AG10803 (cell line): Measurements from ENCODE around the gene FAIM.

Experiments used
- DNase-seq: peaks from one replicate; pipeline ENCODE4 v3.0.0; 2010; ENCODE audit warnings: low read depth
- H3K4me3 ChIP-seq: 2 replicates; pipeline ENCODE4 v1.5.1; 2011; ENCODE audit warnings: mild to moderate bottlenecking, low read length, control low read depth
- CTCF ChIP-seq: conservative IDR thresholded peaks from 2 replicates; pipeline ENCODE4 v1.5.1; 2011; ENCODE audit warnings: mild to moderate bottlenecking, low read length, control low read depth, inconsistent platforms

Gene FAIM

GRCh38 chr3:138642226-138642926, 33.8 kb downstream of the FAIM start:
- no peak for DNase-seq
- no peak for TF ChIP-seq CTCF
- H3K4me3 ChIP-seq: no peak overlapping the region

GRCh38 chr3:138642927-138643253, 34.3 kb downstream of the FAIM start:
- no peak for TF ChIP-seq CTCF
- H3K4me3 ChIP-seq: no peak overlapping the region
- no peak for DNase-seq

GRCh38 chr3:138646008-138646407, 37.4 kb downstream of the FAIM start:
- TF ChIP-seq CTCF: no peak
- no peak for DNase-seq
- no peak overlapping the region for H3K4me3 ChIP-seq

GRCh38 chr3:138646513-138646912, 37.9 kb downstream of the FAIM start:
- TF ChIP-seq CTCF: no peak
- H3K4me3 ChIP-seq: no peak overlapping the region
- no peak for DNase-seq

- no peak for DNase-seq
- no peak overlapping the region for H3K4me3 ChIP-seq
- no peak for TF ChIP-seq CTCF
Measured at GRCh38 chr3:138649134-138649533, 40.6 kb downstream of the FAIM start.

- no peak for DNase-seq
- no peak overlapping the region for H3K4me3 ChIP-seq
- TF ChIP-seq CTCF: no peak
Measured at GRCh38 chr3:138653567-138653966, 45.0 kb downstream of the FAIM start.

- no peak overlapping the region for H3K4me3 ChIP-seq
- DNase-seq: no peak
- no peak for TF ChIP-seq CTCF
Measured at GRCh38 chr3:138657508-138657907, 48.9 kb downstream of the FAIM start.
